ENCODE data around the gene LIMS2.

The LIMS2 gene

GRCh38 chr2:127675331-127676261 lies at the start of gene LIMS2:
Gene LIMS2 (minus strand): TSS chr2:127675530. CDS start chr2:127675024, 506 bp downstream.
- Histone ChIP-seq H3K9me2 (replicated peaks; ENCODE audit: low read depth, low read length) (no peaks in the 10 kb centered on the region), H2AFZ (ENCODE audit: low read length) (no peak within 1 kb of the TSS), H3K36me3 (ENCODE audit: insufficient read depth, low read length) (no peaks in the 10 kb centered on the region), H3K79me2 (ENCODE audit: insufficient read depth, low read length) (no peaks in the 10 kb centered on the region), H3K4me1 (ENCODE audit: insufficient read depth, low read length, poor library complexity, severe bottlenecking) (no peaks in the 10 kb centered on the region), H3K4me3 (ENCODE audit: low read length, poor library complexity, severe bottlenecking) (no peak within 1 kb of the TSS), H4K20me1 (ENCODE audit: insufficient read depth, low read length, poor library complexity, severe bottlenecking) (no peaks in the 10 kb centered on the region), H3K9me3 (ENCODE audit: insufficient read depth, low read depth, low read length) (no peaks in the 10 kb centered on the region), H3F3A (ENCODE audit: low read depth) (no peaks in the 10 kb centered on the region), H3K9ac (ENCODE audit: low read depth, low read length, poor library complexity, severe bottlenecking) (no peak within 1 kb of the TSS), H3K4me2 (ENCODE audit: low read depth, low read length, poor library complexity, severe bottlenecking) (no peak within 1 kb of the TSS), H3K27me3 (ENCODE audit: insufficient read depth, low read length, poor library complexity, severe bottlenecking) (no peaks in the 10 kb centered on the region)
- TF ChIP-seq EZH2phosphoT487 (IDR thresholded peaks at IDR 0.05; ENCODE audit: borderline replicate concordance), result no peak

GRCh38 chr2:127722807-127723206 lies 47.5 kb upstream of the LIMS2 start:
- H3K4me1 ChIP-seq (ENCODE audit: insufficient read depth, low read length, poor library complexity, severe bottlenecking), result no peaks in the 10 kb centered on the region
- H3K36me3 ChIP-seq (ENCODE audit: insufficient read depth, low read length), result peaks cover 51% of the 10 kb centered on the region; the same call in 1 of the 2 replicates

GRCh38 chr2:127721978-127722355 lies 46.6 kb upstream of the LIMS2 start:
- TF ChIP-seq EZH2phosphoT487 (IDR thresholded peaks at IDR 0.05; ENCODE audit: borderline replicate concordance) (no peak), CTCF (conservative IDR thresholded peaks at IDR 0.05; ENCODE audit: low read length) (no peak)
- Histone ChIP-seq H3K36me3 (ENCODE audit: insufficient read depth, low read length) (peaks cover 51% of the 10 kb centered on the region; the same call in 1 of the 2 replicates), H3K4me3 (ENCODE audit: low read length, poor library complexity, severe bottlenecking) (no peak overlapping the region), H3K79me2 (ENCODE audit: insufficient read depth, low read length) (no peaks in the 10 kb centered on the region), H2AFZ (ENCODE audit: low read length) (no peak overlapping the region), H3K9me2 (replicated peaks; ENCODE audit: low read depth, low read length) (no peaks in the 10 kb centered on the region), H3K9ac (ENCODE audit: low read depth, low read length, poor library complexity, severe bottlenecking) (no peak overlapping the region), H3K27me3 (ENCODE audit: insufficient read depth, low read length, poor library complexity, severe bottlenecking) (no peaks in the 10 kb centered on the region), H3F3A (ENCODE audit: low read depth) (no peaks in the 10 kb centered on the region), H4K20me1 (ENCODE audit: insufficient read depth, low read length, poor library complexity, severe bottlenecking) (no peaks in the 10 kb centered on the region), H3K9me3 (ENCODE audit: insufficient read depth, low read depth, low read length) (no peaks in the 10 kb centered on the region), H3K4me2 (ENCODE audit: low read depth, low read length, poor library complexity, severe bottlenecking) (no peak overlapping the region), H3K4me1 (ENCODE audit: insufficient read depth, low read length, poor library complexity, severe bottlenecking) (no peaks in the 10 kb centered on the region)

More at GRCh38 chr2:127722807-127723206, 47.5 kb upstream of the LIMS2 start:
- Histone ChIP-seq H3K79me2 (ENCODE audit: insufficient read depth, low read length) (no peaks in the 10 kb centered on the region), H4K20me1 (ENCODE audit: insufficient read depth, low read length, poor library complexity, severe bottlenecking) (no peaks in the 10 kb centered on the region), H3K9me3 (ENCODE audit: insufficient read depth, low read depth, low read length) (no peaks in the 10 kb centered on the region), H3F3A (ENCODE audit: low read depth) (no peaks in the 10 kb centered on the region), H3K9me2 (replicated peaks; ENCODE audit: low read depth, low read length) (no peaks in the 10 kb centered on the region), H3K27me3 (ENCODE audit: insufficient read depth, low read length, poor library complexity, severe bottlenecking) (no peaks in the 10 kb centered on the region), H2AFZ (ENCODE audit: low read length) (no peak overlapping the region), H3K4me2 (ENCODE audit: low read depth, low read length, poor library complexity, severe bottlenecking) (no peak overlapping the region), H3K9ac (ENCODE audit: low read depth, low read length, poor library complexity, severe bottlenecking) (no peak overlapping the region), H3K4me3 (ENCODE audit: low read length, poor library complexity, severe bottlenecking) (no peak overlapping the region)
- no peak for TF ChIP-seq EZH2phosphoT487 (IDR thresholded peaks at IDR 0.05; ENCODE audit: borderline replicate concordance)
- no peak for TF ChIP-seq CTCF (conservative IDR thresholded peaks at IDR 0.05; ENCODE audit: low read length)

Data from Loucy (cell line).